Left lung (tissue), 10 donors: ENCODE data around the gene ANKS1B. TPM values are rescaled to one million over a fixed set of nuclear protein-coding genes. Genes with fewer than 3 reads are reported as not detected.
A peak's percentile ranks its signal among the peaks of the same experiment; 100 is the strongest.

Source experiments
- ATAC-seq: fragments of 200-7000 bp; cut with Tn5 transposase; one replicate; pipeline ENCODE4 v1.9.1; 2020; ENCODE audit warnings: moderate library complexity
- DNase-seq, 4 donors: peaks; one replicate each; pipeline ENCODE4 v3.0.0-alpha.2; 2013 to 2020
- H3K27ac ChIP-seq, 2 donors: fragments of 200-600 bp; sonication (generic) in 1 of 2; one replicate each; pipeline versions ENCODE4 v1.5.0 to v1.8.0; 2020 to 2021
- H3K27me3 ChIP-seq, 2 donors: fragments of 200-600 bp; sonication (generic) in 1 of 2; one replicate each; pipeline versions ENCODE4 v1.5.0 to v1.8.0; 2020 to 2021
- H3K36me3 ChIP-seq, 2 donors: fragments of 200-600 bp; sonication (generic) in 1 of 2; one replicate each; pipeline versions ENCODE4 v1.5.0 to v1.8.0; 2020 to 2021
- H3K4me1 ChIP-seq, 2 donors: fragments of 200-600 bp; one replicate each; pipeline ENCODE4 v1.8.0; 2021
- H3K4me3 ChIP-seq, 2 donors: fragments of 200-600 bp; sonication (generic) in 1 of 2; one replicate each; pipeline versions ENCODE4 v1.5.0 to v1.8.0; 2020 to 2021; ENCODE audit warnings: mild to moderate bottlenecking in 1 of 2
- H3K9me3 ChIP-seq, 2 donors: fragments of 200-600 bp; sonication (generic) in 1 of 2; one replicate each; pipeline versions ENCODE4 v1.5.0 to v1.8.0; 2020 to 2021
- intact Hi-C, 2 donors: fragments of 100-400 bp; cut with DNase I; formaldehyde crosslinking; loops; one replicate each; pipeline versions ENCODE4 v1.11.2 to v1.14.2; 2022
- polyA plus RNA-seq, 6 donors: library from polyadenylated mRNA; unstranded; fragments of 120-200 nt; gene quantifications; one replicate each; pipeline ENCODE4 v1.2.1, GENCODE V29; 2013; ENCODE audit not compliant: insufficient read length in 6 of 6
- total RNA-seq, 2 donors: library from RNA; stranded (reverse); fragmentation: NEBNext Ultra II Directional; extraction: Animal tissue kit (Norgen Biotek cat#: 25700); gene quantifications; one replicate each; pipeline ENCODE4 v1.2.1, GENCODE V29; 2021
- TF ChIP-seq, protein P1 (sequence below), 2 donors: fragments of 200-600 bp; sonication (generic) in 1 of 2; IDR thresholded peaks; one replicate each; pipeline versions ENCODE4 v1.5.0 to v1.8.0; 2021; ENCODE audit warnings: antibody characterized with exemption in 2 of 2
- donor health status: DM: no; HTN: yes; CAD: no.
- donor health status: DM: no; HTN: no; CAD: no.

ANKS1B gene
- total and polyA plus RNA-seq, 8 donors, result 4.9 to 31.8 (median 14.9) TPM

DNA sequence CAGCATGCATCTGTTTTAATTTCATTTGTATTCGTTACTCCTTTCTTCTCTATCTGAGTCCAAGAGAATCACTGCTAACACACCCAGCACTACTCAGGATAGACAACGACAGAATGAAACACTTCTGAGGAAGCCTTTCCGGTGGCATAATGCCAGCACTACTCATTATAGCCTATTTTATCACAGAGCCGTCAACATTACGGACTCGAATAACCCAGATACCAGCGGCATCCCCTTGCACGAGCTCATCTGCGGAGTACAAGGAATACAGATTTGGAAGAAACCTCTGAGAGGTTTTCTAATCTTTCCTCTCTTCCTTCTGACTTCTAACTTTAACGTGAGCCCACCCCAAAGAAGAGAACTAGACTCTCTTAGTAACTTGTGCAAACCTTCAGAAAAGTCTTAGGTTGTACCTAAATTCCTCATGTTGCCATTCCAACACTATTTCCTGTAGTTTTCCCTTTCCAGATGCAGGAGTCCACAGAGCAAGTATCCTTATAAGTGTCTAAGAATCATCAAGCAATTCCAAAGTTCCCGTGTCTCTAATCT lies 1091.5 kb downstream of the ANKS1B start:
- no peak overlapping the region for H3K4me3 ChIP-seq
- TF ChIP-seq, protein P1, sequence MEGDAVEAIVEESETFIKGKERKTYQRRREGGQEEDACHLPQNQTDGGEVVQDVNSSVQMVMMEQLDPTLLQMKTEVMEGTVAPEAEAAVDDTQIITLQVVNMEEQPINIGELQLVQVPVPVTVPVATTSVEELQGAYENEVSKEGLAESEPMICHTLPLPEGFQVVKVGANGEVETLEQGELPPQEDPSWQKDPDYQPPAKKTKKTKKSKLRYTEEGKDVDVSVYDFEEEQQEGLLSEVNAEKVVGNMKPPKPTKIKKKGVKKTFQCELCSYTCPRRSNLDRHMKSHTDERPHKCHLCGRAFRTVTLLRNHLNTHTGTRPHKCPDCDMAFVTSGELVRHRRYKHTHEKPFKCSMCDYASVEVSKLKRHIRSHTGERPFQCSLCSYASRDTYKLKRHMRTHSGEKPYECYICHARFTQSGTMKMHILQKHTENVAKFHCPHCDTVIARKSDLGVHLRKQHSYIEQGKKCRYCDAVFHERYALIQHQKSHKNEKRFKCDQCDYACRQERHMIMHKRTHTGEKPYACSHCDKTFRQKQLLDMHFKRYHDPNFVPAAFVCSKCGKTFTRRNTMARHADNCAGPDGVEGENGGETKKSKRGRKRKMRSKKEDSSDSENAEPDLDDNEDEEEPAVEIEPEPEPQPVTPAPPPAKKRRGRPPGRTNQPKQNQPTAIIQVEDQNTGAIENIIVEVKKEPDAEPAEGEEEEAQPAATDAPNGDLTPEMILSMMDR (IDR thresholded peaks at IDR 0.05), result no peak
- no peaks in the 10 kb centered on the region for H3K9me3 ChIP-seq
- no peak overlapping the region for H3K27ac ChIP-seq
- ATAC-seq, result no peak
- peaks cover 0 to 5% of the 10 kb centered on the region in 2 donors for H3K4me1 ChIP-seq
- DNase-seq, result no peak
- H3K27me3 ChIP-seq, result peaks cover 58 to 84% of the 10 kb centered on the region in 2 donors
- intact Hi-C loops, result no loop called here
- no peaks in the 10 kb centered on the region for H3K36me3 ChIP-seq

DNA sequence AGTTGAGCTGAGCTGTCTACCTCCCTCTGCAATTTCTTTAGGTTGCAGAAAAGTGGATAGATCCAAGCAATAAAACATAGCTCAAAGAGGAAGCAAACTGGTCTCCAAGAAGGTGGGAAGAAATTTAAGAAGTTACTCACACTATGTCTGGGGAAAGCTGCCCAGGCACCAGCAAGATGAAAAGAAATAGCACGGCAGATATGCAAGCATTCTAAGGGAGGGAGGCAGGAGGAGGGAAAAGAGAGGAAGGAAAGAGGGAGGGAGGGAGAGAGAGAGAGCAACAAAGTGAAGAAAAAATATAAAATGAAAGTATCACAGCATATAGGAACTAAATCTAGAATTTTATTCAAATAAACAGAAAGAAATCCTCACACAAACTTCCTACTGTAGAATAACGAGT lies 1099.0 kb downstream of the ANKS1B start:
- Histone ChIP-seq H3K9me3 (no peaks in the 10 kb centered on the region), H3K27me3 (peaks cover 3 to 13% of the 10 kb centered on the region in 2 donors), H3K27ac (no peak overlapping the region), H3K36me3 (no peaks in the 10 kb centered on the region), H3K4me1 (no peaks in the 10 kb centered on the region), H3K4me3 (no peak overlapping the region)
- no peak for DNase-seq
- ATAC-seq, result no peak
- intact Hi-C loops, result no loop called here
- TF ChIP-seq, protein P1 (IDR thresholded peaks at IDR 0.05), result no peak

DNA sequence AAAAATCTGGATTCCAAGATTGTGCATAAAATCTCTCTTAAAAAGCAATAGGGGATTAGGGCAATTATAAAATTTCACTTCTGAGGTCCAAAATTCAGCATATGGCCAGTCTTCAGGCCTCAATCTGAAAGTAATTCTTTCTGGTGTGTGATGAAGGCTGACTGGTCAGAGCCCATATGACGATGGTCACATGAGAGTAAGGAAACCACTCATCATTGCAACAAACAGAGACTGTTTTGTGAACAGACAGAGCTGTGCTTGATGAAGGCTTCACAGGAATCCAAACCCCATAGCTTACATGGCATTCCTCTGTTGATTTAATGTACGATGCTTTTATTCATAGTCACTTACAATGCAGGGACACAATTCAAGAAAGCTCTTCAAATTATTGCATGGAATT lies 1101.5 kb downstream of the ANKS1B start:
- ATAC-seq, result no peak
- TF ChIP-seq, protein P1 (IDR thresholded peaks at IDR 0.05), result no peak
- no peaks in the 10 kb centered on the region for H3K36me3 ChIP-seq
- no peak for DNase-seq
- no peaks in the 10 kb centered on the region for H3K4me1 ChIP-seq
- H3K27ac ChIP-seq, result no peak overlapping the region
- H3K4me3 ChIP-seq, result no peak overlapping the region
- no peaks in the 10 kb centered on the region for H3K9me3 ChIP-seq
- H3K27me3 ChIP-seq, result no peaks in the 10 kb centered on the region
- intact Hi-C loops, result no loop called here

DNA sequence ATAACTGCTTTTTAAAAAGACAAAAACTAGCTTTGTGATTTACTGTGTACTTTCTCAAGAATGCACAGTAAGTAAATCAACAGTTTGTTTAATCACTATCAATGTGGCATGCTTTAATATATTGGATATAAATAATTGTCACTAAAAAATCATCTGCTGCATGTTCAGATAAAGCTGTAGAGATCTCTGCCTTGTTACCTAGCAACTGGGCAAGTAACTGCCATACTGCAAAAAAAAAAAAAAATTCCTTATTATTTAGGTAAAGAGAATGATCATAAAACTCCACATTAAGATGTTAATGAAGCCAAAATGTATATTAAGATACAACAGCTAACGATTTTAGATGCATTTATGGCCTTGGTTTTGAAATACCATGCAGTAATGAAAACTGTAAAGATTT lies 1102.2 kb downstream of the ANKS1B start:
- TF ChIP-seq, protein P1 (IDR thresholded peaks at IDR 0.05), result no peak
- Histone ChIP-seq H3K4me3 (no peak overlapping the region), H3K9me3 (no peaks in the 10 kb centered on the region), H3K27me3 (no peaks in the 10 kb centered on the region), H3K4me1 (no peaks in the 10 kb centered on the region), H3K27ac (no peak overlapping the region), H3K36me3 (no peaks in the 10 kb centered on the region)
- DNase-seq, result no peak
- ATAC-seq, result no peak
- intact Hi-C loops, result no loop called here

DNA sequence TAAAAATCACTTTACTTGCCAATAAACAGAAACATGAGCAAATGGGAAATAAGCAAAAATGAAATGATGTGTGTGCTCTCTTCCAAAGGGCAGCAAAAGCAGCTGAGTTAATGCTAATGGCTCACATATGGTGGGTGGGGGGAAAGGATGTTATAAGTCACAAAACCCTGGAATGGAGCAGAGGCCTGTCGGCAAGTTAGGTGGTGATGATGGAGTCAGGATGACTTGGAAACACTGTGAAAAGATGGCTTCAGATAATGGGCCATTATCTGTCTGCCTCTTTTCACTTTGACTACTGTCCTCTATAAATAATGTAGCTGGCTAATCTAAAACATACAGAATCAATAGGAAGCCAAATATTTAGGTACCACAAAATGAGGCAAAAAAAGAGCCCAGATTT lies 1111.0 kb downstream of the ANKS1B start:
- intact Hi-C loops, result no loop called here

More for the DNA sequence above, 1111.0 kb downstream of the ANKS1B start:
- Histone ChIP-seq H3K9me3 (no peaks in the 10 kb centered on the region), H3K27me3 (no peaks in the 10 kb centered on the region), H3K36me3 (no peaks in the 10 kb centered on the region), H3K27ac (no peak overlapping the region), H3K4me3 (no peak overlapping the region), H3K4me1 (no peaks in the 10 kb centered on the region)
- DNase-seq, result peak in 2 of 4 donors; percentile 17 to 41
- TF ChIP-seq, protein P1 (IDR thresholded peaks at IDR 0.05), result no peak
- ATAC-seq, result no peak
